DND-41 (cell line): ENCODE measurements around the gene KRTAP2-3.

Experiments used
- EZH2 ChIP-seq: IDR thresholded peaks from 3 replicates; pipeline ENCODE4 v1.6.1; 2012; ENCODE audit warnings: borderline replicate concordance, low read depth, mild to moderate bottlenecking, moderate library complexity, low read length, inconsistent platforms; ENCODE audit not compliant: severe bottlenecking
- TF ChIP-seq, protein P1 (sequence below): IDR thresholded peaks from 2 replicates; pipeline ENCODE4 v1.5.1; 2012; ENCODE audit warnings: borderline replicate concordance, low read length, moderate library complexity, mild to moderate bottlenecking; ENCODE audit not compliant: poor library complexity, severe bottlenecking; ENCODE audit errors: extremely low read depth

DNA sequence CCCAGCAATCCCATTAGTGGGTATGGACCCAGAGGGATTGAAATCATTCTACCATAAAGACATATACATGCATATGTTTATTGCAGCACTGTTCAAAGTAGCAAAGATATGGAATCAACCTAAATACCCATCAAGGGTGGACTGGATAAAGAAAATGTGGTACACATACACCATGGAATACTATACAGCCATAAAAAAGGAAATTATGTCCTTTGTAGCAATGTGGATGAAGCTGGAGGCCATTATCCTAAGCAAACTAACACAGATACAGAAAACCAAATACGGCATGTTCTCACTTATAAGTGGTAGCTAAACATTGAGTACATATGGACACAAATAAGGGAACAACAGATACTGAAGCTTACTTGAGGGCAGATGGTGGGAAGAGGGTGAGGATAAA, 2.4 kb downstream of the KRTAP2-3 start:
- TF ChIP-seq EZH2: no peak
- TF ChIP-seq, protein P1, sequence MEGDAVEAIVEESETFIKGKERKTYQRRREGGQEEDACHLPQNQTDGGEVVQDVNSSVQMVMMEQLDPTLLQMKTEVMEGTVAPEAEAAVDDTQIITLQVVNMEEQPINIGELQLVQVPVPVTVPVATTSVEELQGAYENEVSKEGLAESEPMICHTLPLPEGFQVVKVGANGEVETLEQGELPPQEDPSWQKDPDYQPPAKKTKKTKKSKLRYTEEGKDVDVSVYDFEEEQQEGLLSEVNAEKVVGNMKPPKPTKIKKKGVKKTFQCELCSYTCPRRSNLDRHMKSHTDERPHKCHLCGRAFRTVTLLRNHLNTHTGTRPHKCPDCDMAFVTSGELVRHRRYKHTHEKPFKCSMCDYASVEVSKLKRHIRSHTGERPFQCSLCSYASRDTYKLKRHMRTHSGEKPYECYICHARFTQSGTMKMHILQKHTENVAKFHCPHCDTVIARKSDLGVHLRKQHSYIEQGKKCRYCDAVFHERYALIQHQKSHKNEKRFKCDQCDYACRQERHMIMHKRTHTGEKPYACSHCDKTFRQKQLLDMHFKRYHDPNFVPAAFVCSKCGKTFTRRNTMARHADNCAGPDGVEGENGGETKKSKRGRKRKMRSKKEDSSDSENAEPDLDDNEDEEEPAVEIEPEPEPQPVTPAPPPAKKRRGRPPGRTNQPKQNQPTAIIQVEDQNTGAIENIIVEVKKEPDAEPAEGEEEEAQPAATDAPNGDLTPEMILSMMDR: no peak
